ENCODE data around the gene TRIM29. TPM values are rescaled to one million over a fixed set of nuclear protein-coding genes. Genes with fewer than 3 reads are reported as not detected.

TRIM29 gene
- total RNA-seq, 1 experiment from 2014 or later: 38.5 TPM

DNA sequence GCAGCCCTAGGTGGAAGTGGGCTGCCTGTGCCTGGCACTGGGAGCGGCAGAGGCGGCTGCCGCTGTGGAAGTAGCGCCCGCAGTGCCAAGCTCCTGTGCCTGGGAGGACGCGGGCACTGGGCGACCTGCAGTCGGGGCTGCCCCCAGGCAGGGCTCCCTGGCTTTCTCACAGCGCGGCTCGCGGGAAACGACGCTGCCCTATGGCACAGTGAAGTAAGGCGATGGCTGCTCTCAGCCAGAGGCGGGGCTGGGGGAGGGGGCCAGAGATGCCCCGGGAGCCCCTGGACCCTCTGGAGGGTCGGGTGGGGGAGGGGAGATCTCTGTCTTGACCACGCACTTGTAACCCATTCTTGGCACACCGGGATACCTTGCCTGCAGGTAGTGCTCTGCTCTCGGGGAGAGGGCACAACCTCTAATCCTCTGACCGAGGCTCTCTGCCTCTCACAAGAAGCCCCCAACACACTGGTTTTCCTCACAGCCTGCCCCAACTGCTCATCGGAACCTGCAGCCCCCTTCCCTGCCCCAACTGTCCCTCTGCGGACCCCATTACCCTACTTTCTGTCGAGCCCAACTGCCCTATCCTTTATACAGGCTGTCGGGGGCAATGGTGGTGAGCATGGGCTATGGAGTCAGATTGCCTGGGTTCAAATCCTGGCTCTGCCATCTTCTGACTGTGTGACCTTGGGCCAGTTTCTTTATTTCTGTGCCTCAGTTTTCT, 32.2 kb upstream of the TRIM29 start:
- Histone ChIP-seq H3K79me2 (ENCODE audit: low read length) (no peaks in the 10 kb centered on the region), H3K9me3 (ENCODE audit: low read length) (no peaks in the 10 kb centered on the region), H3K4me2 (ENCODE audit: low read length) (0 out of 2 replicates have a peak overlapping the region, but pooled peaks have one; percentile 84), H3K4me3 (ENCODE audit: low read length) (no peak overlapping the region), H3K36me3 (ENCODE audit: low read depth, low read length) (no peaks in the 10 kb centered on the region), H2AFZ (ENCODE audit: low read length) (no peak overlapping the region), H3K27ac (ENCODE audit: low read length) (no peak overlapping the region), H3K27me3 (ENCODE audit: low read length) (peaks cover 19% of the 10 kb centered on the region), H3F3A (ENCODE audit: low read length, unreplicated experiment) (no peaks in the 10 kb centered on the region), H4K20me1 (ENCODE audit: low read length) (no peaks in the 10 kb centered on the region), H3K9me2 (replicated peaks; ENCODE audit: low read length) (no peaks in the 10 kb centered on the region), H3K4me1 (ENCODE audit: insufficient read depth, low read length) (peaks cover 8% of the 10 kb centered on the region), H3K9ac (ENCODE audit: low read length) (no peak overlapping the region)
- no peak for ATAC-seq
- no peak for DNase-seq
- intact Hi-C loops (cut with micrococcal nuclease): loop anchor here (5.0 kb wide), 1 partner anchor 42 kb away; the partner anchor contains the start of gene OAF
- ChIA-PET POLR2A (ENCODE audit: unreplicated experiment) (no interaction called here), CTCF (no interaction called here)
- no TSS peak for BruUV-seq (replicated peaks)
- TF ChIP-seq, protein P1, sequence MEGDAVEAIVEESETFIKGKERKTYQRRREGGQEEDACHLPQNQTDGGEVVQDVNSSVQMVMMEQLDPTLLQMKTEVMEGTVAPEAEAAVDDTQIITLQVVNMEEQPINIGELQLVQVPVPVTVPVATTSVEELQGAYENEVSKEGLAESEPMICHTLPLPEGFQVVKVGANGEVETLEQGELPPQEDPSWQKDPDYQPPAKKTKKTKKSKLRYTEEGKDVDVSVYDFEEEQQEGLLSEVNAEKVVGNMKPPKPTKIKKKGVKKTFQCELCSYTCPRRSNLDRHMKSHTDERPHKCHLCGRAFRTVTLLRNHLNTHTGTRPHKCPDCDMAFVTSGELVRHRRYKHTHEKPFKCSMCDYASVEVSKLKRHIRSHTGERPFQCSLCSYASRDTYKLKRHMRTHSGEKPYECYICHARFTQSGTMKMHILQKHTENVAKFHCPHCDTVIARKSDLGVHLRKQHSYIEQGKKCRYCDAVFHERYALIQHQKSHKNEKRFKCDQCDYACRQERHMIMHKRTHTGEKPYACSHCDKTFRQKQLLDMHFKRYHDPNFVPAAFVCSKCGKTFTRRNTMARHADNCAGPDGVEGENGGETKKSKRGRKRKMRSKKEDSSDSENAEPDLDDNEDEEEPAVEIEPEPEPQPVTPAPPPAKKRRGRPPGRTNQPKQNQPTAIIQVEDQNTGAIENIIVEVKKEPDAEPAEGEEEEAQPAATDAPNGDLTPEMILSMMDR (conservative IDR thresholded peaks at IDR 0.05; ENCODE audit: low read depth, low read length): no peak
- TF ChIP-seq EZH2 (IDR thresholded peaks at IDR 0.05; ENCODE audit: low read length, unreplicated experiment): no peak
- TF ChIP-seq EZH2phosphoT487 (IDR thresholded peaks at IDR 0.05; ENCODE audit: borderline replicate concordance, low read length): no peak

DNA sequence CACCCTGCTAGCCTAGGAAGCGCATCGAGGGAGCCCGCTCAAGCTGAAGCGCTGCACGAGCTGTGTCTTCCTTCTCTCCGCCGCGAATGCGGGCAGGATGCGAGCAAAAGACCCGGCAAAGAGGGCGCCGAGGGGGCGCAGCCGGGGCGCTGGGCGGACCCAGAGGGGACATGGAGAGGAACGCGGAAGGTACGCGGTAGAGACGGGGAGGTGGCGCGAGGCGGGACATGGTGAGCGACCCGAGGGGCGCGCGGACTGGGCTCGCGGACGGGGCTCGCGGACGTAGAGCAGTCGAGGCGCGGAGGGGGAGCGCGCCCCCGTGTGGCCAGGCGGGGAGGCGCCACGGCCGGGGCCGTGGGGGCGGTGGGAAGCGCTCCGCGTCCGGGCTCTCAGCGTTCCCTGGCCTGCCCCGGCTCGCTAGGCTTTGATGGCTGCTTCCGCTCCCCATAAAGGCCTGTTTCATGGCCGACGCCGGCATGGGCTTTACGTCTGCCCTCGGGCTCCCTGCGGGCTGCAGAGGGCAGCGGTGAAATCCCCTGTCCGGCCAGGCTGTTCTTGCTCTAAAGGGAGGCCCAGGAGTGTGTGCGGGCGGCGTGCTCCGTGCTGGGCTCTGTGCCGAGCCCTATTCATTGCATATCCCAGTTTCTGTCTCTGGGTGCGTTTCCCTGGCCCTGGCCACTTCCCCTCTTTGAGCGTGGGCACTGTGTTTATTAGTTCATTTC, 31.2 kb upstream of the TRIM29 start:
- POLR2A ChIA-PET (ENCODE audit: unreplicated experiment): no interaction called here
- Histone ChIP-seq H3K27ac (ENCODE audit: low read length) (no peak overlapping the region), H3K27me3 (ENCODE audit: low read length) (peaks cover 13% of the 10 kb centered on the region; the same call in 1 of the 2 replicates), H3K9me2 (replicated peaks; ENCODE audit: low read length) (no peaks in the 10 kb centered on the region), H3K9me3 (ENCODE audit: low read length) (no peaks in the 10 kb centered on the region), H3K79me2 (ENCODE audit: low read length) (no peaks in the 10 kb centered on the region), H3K4me1 (ENCODE audit: insufficient read depth, low read length) (peaks cover 8% of the 10 kb centered on the region), H3K4me3 (ENCODE audit: low read length) (peak overlapping the region; percentile 65), H2AFZ (ENCODE audit: low read length) (peak overlapping the region; percentile 82), H3K36me3 (ENCODE audit: low read depth, low read length) (no peaks in the 10 kb centered on the region), H3K4me2 (ENCODE audit: low read length) (peak overlapping the region; percentile 84), H4K20me1 (ENCODE audit: low read length) (no peaks in the 10 kb centered on the region), H3K9ac (ENCODE audit: low read length) (peak overlapping the region; percentile 41), H3F3A (ENCODE audit: low read length, unreplicated experiment) (no peaks in the 10 kb centered on the region)
- BruUV-seq (replicated peaks): no TSS peak
- ATAC-seq (peak; percentile 79), DNase-seq (peak; percentile 77)
- CTCF ChIA-PET: interaction anchor here (0.7 to 0.8 kb wide), 3 partner anchors 36 to 504 kb away, joined by 3 read pairs; no protein-coding TSS in a partner anchor
- intact Hi-C loops (cut with micrococcal nuclease): no loop called here
- TF ChIP-seq, protein P1 (conservative IDR thresholded peaks at IDR 0.05; ENCODE audit: low read depth, low read length): peak; percentile 94
- TF ChIP-seq EZH2 (IDR thresholded peaks at IDR 0.05; ENCODE audit: low read length, unreplicated experiment): no peak

Data from PC-3 (cell line).